Right lobe of liver (tissue), 4 donors: ENCODE measurements around the gene RPL39L.

ENCODE experiments used
- CTCF ChIP-seq, 4 donors: fragments of 200-600 bp in 3 of 4; fragments of 450-650 bp in 1 of 4; IDR thresholded peaks; one replicate each; pipeline versions ENCODE4 v1.5.1 to v1.8.0; 2016 to 2022; ENCODE audit warnings: antibody characterized with exemption in 4 of 4, mild to moderate bottlenecking in 2 of 4
- POLR2A ChIP-seq: fragments of 450-650 bp; IDR thresholded peaks from one replicate; pipeline ENCODE4 v1.6.1; 2017; ENCODE audit warnings: antibody characterized with exemption, mild to moderate bottlenecking
- donor health status: DM: no; HTN: no; CAD: no.
- donor health status: DM: no; HTN: no; CAD: no.
- donor health status: DM: no; HTN: yes; CAD: no.

- TF ChIP-seq POLR2A (no peak), CTCF (IDR thresholded peaks at IDR 0.05) (no peak)
Measured at GRCh38 chr3:187186801-187187421, 47.6 kb upstream of the RPL39L start.
